GM19351 (cell line): ENCODE results near the gene PPTC7.
"Not testable (repeated sequence)": the region's sequence is repeated elsewhere in the genome, so short reads cannot be mapped to it uniquely, and the experiment has no call there.

Experiments
- ATAC-seq: cut with Tn5 transposase; IDR thresholded peaks from one replicate; pipeline ENCODE4 v1.9.1; 2021; ENCODE audit warnings: mild to moderate bottlenecking, moderate library complexity; ENCODE audit not compliant: unreplicated experiment

Gene PPTC7

DNA sequence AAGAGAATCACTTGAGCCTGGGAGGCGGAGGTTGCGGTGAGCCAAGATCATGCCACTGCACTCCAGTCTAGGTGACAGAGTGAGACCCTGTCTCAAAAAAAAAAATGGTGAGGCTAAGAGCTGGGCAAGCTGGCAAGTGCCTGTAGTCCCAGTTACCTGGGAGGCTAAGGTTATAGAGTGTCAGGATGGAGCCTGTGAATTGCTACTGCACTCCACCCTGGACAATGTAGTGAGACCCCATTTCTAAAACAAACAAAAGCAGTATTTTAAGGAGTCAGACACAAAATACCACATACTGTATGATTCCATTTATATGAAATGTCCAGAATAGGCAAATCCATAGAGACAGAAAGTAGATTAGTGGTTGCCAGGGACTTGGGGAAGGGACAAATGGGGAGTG, 4.0 kb upstream of the PPTC7 start:
- not testable (repeated sequence) for ATAC-seq

GRCh38 chr12:110585231-110585799, 2.2 kb upstream of the PPTC7 start:
- ATAC-seq = no peak

- peak; percentile 34 for ATAC-seq
These were observed 612 bp downstream of the PPTC7 start for GRCh38 chr12:110582276-110583136.

GRCh38 chr12:110581931-110582275, 1.2 kb downstream of the PPTC7 start:
- ATAC-seq = no peak

- ATAC-seq = no peak
These were observed 3.4 kb downstream of the PPTC7 start for GRCh38 chr12:110579535-110580253.

DNA sequence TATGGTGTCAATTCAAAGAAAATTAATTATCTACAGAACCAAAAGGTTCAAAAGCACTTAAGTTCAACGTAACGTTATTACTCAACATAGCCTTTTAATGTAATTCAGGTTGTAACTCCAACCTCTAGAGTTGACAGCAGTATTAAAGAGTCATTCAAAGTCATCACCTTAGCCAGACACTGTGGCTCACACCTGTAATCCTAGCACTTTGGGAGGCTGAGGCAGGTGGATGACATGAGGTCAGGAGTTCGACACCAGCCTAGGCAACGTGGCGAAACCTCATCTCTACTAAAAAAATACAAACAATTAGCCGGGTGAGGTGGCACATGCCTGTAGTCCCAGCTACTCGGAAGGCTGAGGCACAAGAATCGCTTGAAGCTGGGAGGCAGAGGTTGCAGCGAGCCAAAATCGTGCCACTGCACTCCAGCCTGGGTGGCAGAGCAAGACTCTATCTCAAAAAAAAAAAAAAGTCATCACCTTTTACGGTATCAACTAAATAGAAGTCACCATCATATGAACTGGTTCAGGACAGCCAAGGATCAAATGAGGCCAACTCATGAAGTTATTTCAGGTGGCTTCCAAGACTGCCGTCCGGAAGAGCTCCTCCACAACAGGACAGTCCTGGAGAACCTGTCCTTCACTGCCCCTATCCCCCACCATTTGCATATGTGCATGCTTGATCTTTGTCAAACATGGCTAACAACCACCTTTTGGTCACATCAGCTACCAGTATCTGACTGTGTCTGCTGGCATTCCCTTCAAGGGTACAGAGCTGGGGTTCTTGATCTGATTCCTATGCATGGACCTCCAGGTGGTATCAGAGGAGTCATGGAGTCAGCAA, 4.2 kb downstream of the PPTC7 start:
- no peak for ATAC-seq

DNA sequence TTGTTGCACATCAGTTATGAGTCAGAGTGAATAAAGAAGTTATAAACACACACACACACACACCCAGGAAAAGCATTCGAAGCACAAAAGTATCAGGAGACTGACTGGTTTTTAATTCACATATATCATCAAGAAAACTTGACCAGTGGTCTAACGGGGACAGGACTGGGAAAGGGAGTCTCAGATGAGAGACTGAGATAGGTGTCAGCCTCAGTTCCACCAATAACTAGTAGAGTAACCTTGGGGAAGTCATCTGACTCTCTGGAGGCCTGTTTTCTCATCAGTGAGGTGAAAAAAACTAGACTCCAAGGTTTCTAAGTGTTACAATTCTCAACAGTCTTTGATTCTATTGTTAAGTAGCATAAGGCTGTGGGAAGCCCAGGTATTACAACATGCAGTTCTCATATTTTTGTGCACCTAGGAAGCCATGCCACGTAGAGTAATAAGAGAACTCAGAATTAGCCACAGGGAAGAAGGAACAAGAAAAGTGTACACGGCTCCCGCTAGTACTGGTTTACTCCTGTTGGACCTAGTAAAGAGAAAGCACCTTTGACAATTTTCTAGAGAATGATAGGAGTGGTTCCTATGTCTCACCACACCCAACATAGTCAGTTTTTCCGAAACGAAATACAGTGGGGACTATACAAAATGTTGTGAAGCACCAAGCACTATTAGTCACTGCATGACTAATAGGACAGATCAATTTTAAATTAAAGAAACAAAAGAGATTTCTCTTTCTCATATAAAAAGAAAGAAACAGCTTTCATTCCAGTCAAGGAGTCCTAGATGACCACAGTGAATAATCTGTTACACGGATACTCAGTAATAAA, 5.0 kb downstream of the PPTC7 start:
- peak; percentile 34 for ATAC-seq

DNA sequence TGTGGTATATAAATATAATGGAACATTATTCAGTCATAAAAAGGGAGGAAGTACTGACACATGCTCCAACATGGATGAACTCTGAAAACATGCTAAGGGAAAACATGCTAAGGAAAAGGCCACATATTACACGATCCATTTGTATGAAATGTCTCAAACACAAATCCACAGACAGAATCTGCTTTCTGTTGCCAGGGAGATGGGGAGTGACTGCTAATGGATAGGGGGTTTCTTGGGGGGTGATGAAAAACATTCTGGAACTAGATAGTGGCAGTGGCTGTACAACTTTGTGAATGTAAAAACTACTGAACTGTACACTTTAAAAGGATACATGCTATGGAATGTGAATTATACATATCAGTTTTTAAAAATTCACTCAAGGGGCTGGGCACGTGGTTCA, 6.6 kb downstream of the PPTC7 start:
- ATAC-seq = no peak

- no peak for ATAC-seq
These were observed 7.8 kb downstream of the PPTC7 start for GRCh38 chr12:110575326-110575725.

DNA sequence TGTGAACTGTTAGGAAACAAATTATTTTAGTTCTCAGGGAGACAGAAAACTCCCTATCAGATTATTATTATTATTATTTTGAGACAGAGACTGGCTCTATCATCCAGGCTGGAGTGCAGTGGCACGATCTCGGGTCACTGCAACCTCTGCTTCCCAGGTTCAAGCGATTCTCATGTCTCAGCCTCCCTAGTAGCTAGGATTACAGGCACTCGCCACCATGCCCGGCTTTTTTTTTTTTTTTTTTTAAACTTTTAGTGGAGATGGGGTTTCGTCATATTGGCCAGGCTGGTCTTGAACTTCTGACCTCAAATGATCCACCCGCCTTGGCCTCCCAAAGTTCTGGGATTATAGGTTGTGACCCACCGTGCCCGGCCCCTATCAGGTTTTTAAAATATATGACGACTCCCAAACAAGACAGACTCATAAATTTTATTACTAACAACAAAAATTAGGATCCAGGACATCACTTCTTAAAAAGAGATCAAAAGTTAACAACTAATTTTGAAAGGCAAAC, 8.3 kb downstream of the PPTC7 start:
- not testable (repeated sequence) for ATAC-seq

DNA sequence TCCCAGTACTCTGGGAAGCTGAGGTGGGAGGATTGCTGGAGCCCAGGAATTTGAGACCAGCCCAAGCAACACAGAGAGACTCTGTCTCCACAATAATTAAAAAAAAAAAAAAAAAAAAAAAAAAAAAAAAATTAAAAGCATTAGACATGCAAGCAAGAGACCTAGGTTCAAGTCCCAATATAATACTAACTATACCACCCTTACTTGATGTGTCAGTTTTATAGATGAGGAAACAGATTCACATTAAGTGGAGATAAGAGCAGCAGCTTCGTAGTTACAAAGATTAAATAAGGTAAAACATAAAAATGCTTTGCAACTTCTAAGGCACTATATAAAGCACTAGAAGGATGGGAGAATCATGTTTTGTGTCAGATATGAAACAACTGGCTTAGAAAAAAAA, 9.1 kb downstream of the PPTC7 start:
- no peak for ATAC-seq

GRCh38 chr12:110570798-110571197, 12.3 kb downstream of the PPTC7 start:
- not testable (repeated sequence) for ATAC-seq

- not testable (repeated sequence) for ATAC-seq
These were observed 13.3 kb downstream of the PPTC7 start for GRCh38 chr12:110569838-110570237.

DNA sequence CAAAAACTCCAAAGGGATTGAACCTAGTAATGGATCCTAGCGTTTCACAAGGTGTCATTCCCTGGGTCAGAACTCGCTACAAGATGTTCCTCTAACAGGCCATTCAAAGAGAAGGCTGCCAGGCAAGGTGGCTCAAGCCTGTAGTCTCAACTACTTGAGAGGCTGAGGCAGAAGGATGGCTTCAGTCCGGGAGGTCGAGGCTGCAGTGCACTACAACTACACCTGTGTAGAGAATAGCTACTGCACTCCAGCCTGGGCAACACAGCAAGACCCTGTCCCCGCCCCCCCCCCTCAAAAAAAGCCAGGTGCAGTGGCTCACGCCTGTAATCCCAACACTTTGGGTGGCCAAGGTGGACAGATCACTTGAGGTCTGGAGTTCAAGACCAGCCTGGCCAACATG, 14.4 kb downstream of the PPTC7 start:
- ATAC-seq = no peak

GRCh38 chr12:110566993-110567392, 16.1 kb downstream of the PPTC7 start:
- no peak for ATAC-seq

- no peak for ATAC-seq
These were observed 16.9 kb downstream of the PPTC7 start for GRCh38 chr12:110565894-110566871.

- no peak for ATAC-seq
These were observed 18.6 kb downstream of the PPTC7 start for GRCh38 chr12:110564471-110564991.

DNA sequence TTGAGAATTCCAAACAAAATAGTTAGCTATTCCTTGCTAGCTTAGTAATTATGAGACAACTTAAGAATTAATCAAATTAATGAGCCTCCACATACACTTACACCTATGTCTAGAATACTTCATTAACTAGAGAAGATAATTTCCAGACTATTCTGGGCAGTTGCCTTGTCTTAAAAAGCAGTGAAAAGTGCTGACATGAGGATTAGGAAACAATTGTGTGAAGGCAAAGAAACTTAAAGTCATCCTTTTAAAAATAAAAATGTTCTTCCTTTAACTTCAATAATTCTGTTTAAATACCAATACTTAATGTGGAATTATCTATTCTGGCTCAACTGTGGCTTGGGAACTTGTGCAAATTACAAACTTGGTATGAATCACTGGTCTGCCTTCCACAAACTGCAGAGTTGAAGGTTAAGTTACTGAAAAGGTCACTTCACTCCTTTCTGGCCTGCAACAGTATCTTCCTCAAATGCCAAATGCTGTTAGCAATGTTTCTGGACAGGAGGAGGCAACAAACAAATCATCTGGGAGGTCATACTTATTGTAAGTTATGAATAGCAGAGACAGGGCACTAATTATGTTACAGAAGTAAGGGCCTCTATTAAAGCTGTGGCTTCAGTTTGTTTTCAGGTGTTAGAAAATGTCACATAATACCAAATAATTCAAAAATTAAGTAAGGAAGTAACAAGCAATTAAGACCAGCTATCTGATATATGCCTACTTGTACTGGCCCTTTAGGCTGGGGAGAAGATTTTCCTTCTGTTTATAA, 19.2 kb downstream of the PPTC7 start:
- ATAC-seq = no peak
